HG03469 (cell line): ENCODE data around the gene MUL1.

Experiments used
- ATAC-seq: cut with Tn5 transposase; IDR thresholded peaks from one replicate; pipeline ENCODE4 v1.9.1; 2021; ENCODE audit warnings: mild to moderate bottlenecking, moderate library complexity, moderate number of reproducible peaks; ENCODE audit not compliant: unreplicated experiment

MUL1 gene

DNA sequence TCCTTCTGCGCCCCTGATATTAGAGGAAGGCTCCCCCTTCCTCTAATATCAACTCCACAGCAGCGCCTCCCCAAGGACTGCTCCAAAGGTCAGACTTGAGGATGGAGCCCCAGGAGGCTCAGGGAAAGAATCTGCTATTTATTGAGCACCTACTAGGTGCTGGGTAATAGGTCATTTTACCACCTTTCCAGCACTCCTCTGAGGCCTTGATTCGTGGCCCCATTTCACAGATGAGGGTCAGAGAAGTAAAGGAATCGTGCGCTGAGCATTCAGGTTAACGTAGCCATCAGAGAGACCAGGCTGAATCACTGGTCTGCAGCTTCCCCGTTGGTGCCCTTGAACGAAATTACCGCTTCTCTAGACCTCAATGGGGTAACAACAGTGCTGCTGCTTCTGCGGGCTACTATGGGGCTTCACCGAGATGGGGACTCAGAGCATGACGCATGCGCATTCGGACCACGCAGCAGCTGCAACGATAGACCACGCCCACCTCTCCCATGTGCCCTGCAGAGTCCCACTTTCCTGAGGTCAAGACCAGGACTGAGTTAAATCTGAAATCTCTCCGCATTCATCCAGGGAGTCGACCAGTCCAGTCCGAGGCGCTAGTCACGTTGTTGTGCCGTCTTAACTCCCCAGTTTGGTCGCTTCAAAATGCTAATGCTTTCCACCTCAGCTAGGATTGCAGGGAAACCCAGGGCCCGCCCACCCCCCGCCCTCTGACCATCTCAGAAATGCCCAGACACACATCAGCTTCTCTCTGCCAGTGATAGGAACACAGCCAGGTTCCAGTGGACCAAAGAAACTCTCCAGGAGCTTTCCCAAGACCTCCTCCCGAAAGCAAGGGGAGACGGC is 34.9 kb downstream of the MUL1 start:
- ATAC-seq: no peak

DNA sequence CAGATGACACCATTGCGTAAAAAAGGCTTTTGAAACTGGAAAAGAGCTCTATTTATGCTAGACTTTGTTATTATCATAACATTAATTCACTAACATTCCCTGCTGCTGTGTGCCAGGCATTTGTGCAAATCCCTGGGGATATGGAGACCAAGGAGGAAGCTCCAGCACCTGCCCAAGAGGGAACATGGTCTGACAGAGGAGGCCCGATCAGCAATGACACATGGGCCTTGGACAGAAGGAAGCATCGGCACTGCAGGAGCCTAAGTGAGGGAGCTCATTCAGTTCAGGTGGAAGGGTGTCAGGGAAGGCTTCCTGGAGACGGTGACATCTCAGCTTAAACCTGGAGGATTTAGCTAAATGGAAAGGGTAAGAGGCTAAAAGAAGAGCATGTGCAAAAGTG is 35.8 kb downstream of the MUL1 start:
- ATAC-seq: no peak

DNA sequence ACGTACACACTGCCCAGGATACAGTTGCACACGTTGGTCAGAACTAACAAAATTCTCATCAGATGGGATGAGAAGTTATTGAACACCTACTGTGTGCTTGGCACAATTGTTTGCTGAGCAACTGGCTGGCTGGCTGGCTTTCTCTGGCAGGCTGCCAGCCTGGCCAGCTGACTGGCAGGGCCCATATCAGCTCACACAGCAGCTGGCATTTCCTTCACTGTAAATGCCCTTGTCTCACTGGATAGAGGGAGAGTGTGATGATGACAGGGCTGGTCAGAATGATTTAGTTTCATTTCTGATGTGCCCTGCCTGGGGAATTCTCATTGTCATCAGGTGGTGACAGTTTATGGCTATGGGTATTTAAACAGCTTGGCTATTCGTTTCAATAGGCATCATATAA is 37.8 kb downstream of the MUL1 start:
- no peak for ATAC-seq

DNA sequence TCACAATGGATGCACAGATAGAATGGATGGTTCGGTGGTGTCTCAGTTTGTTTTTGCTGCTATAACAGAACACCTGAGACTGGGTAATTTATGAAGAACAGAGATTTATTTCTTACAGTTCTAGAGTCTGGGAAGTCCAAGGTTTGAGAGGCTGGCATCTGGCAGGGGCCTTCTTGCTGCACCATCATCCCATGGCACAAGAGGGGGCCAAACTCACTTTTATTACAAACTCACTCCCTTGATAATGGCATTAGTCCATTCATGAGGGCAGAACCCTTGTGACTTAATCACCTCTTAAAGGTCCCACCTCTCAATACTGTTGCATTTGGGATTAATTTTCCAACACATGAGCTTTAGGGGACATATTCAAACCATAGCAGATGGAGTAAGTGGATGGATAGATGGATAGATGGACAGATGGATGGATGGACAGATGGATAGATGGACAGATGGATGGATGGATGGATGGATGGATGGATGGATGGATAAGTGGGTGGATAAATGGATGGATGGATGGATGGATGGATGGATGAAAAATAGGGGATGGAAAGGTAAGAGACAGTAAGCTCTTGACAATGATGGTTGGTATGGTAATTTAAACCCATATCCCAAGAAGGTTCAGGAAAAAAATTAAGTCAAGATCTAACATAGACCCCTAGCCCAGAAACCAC is 38.4 kb downstream of the MUL1 start:
- no peak for ATAC-seq

DNA sequence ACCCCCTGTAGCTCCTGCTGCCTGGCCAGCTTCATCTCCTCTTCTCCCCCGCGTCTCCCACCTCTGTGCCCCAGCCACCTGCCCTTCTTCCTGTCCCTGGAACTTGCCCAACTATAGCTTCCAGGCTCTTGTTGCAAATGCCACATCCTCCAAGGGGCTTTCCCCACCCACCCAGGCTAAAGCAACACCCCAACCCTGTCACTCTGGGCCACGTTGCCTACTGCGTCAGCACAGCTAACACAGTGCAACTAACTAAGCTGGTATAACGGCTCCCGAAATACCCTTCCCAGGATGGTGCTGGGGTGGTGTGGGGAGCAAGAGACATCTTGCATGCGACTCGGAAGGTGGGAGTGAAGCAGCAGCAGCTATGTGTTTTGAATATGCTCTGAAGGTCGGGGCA is 41.7 kb downstream of the MUL1 start:
- no peak for ATAC-seq

DNA sequence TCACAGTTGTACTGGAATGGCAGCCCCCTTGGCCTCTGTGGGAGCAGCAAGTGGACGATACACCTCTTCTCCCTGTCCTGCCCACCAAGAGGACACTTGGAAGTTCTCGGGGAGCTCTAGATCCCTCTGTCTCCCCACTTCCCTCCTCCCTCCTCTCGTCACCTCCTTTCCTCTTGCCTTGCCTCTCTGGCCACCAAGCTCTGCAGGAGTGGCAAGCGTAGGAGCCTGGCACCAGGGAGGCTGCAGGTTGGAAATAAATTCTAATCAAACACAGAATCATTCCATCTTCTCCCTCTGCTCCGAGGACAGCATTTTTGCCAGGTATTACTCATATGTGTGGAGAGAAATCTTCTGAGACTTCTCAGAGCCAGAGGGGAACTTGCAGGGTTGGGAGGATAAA is 42.8 kb downstream of the MUL1 start:
- no peak for ATAC-seq

DNA sequence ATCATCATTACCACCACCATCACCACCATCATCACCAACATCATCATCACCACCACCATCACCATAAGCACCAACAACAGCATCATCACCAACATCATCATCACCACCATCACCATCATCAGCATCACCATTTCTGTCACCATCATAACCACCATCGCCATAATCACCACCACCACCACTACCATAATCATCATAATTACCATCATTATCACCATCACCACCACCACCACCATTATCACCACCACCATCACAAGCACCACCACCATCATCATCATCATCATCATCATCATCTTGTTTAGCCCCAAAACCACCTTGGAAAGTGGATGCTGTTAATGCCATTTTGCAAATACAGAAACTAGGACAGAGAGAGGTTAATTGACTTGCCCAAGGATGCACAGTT is 44.4 kb downstream of the MUL1 start:
- no peak for ATAC-seq

DNA sequence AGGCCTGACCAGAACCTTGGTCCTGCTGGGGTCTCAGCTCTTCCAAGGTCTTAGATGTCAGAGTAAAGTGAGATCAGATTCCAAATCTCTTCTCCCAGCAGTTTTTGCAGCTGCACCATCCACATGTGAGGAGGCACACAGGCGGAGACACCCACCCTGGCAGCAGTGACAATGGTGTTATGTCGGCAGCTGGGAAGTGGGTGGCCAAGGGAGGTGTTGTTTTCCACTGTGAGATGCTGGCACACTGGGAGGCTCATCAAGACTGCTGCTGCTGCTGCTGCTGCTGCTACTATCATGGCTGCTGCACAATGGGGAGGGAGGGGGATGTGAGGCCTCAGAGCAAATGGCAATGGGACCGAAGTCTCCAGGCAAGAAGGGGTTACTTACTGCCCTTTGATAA is 45.6 kb downstream of the MUL1 start:
- no peak for ATAC-seq

DNA sequence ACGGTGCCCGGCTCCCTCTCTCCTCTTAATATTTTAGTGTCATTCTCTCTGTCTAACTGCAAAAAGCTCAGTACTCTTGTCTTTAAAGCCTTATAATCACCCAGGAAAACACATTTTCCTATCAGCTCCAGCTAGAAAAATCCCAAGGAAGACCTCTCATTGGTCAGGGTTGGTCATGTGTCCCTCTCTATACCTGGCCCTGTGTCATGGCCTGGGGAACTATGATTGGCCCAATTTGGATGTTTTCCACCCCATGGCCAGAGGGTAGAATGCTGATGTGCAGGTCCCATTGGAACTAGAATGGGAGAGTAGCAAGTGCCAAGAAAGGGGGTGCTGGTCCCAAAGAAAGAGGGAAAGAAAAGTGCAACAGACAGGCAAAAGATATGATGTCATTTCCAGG is 49.2 kb downstream of the MUL1 start:
- no peak for ATAC-seq

DNA sequence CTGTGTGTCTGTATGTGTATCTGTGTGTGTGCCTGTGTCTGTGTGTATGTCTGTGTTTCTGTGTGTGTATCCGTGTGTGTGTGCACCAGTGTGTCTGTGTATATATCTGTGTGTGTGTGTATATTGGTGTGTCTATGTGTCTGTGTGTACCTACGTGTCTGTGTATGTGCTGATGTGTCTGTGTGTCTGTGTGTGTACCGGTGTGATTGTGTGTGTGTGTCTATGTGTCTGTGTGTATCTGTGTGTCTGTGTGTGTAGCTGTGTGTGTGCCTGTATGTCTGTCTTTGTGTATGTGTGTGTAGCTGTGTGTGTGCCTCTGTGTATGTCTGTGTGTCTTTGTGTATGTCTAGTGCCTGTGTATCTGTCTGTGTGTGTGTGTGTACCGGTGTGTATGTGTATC is 53.9 kb downstream of the MUL1 start:
- ATAC-seq: no peak

DNA sequence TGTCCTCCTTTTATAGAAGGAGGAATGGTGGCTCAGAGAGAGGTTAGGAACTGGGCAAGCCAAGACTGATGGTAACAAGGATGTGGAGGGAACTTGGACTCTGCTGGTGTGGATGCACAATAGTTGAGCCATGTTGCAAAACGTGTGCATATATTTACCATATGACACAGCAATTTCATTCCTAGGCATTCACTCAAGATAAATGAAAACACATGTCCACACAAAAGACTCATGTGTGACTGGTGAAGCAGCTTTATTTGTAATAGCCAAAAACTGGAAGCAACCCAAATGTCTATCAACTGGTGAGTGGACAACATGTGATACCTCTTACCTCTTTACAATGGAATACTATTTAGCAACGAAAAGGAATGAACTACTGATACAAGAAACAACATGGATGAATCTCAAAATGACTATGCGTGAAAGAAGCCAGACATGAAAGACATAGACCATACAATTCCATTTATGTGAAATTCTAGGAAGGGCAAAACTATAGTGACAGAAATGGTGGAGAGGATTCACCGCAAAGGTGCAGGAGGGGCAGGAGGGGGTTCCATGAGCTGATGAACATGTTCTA is 58.1 kb downstream of the MUL1 start:
- no peak for ATAC-seq
